ENCODE measurements around the gene HAND2.

HAND2 gene

GRCh38 chr4:173485164-173485563, 44.9 kb downstream of the HAND2 start:
- TF ChIP-seq POLR2AphosphoS5 (IDR thresholded peaks at IDR 0.05; ENCODE audit: low read depth, low read length) (no peak), SIN3A (IDR thresholded peaks at IDR 0.05; ENCODE audit: borderline replicate concordance, insufficient read depth, low read length) (no peak), REST (IDR thresholded peaks at IDR 0.05; ENCODE audit: insufficient read depth in 1 of 2, low read depth in 2 of 2, low read length in 2 of 2) (no peak), FOXP2 (optimal IDR thresholded peaks at IDR 0.05; ENCODE audit: borderline replicate concordance, extremely low read depth, extremely low read length, insufficient read depth) (no peak), TAF1 (IDR thresholded peaks at IDR 0.05; ENCODE audit: borderline replicate concordance, insufficient read depth, low read length) (no peak)

- TF ChIP-seq REST (IDR thresholded peaks at IDR 0.05; ENCODE audit: insufficient read depth in 1 of 2, low read depth in 2 of 2, low read length in 2 of 2), result no peak
- no peak for TF ChIP-seq SIN3A (IDR thresholded peaks at IDR 0.05; ENCODE audit: borderline replicate concordance, insufficient read depth, low read length)
- TF ChIP-seq POLR2AphosphoS5 (IDR thresholded peaks at IDR 0.05; ENCODE audit: low read depth, low read length), result no peak
- TF ChIP-seq TAF1 (IDR thresholded peaks at IDR 0.05; ENCODE audit: borderline replicate concordance, insufficient read depth, low read length), result no peak
- TF ChIP-seq FOXP2 (optimal IDR thresholded peaks at IDR 0.05; ENCODE audit: borderline replicate concordance, extremely low read depth, extremely low read length, insufficient read depth), result no peak
Observed at GRCh38 chr4:173482330-173482931, 47.6 kb downstream of the HAND2 start.

- TF ChIP-seq POLR2AphosphoS5 (IDR thresholded peaks at IDR 0.05; ENCODE audit: low read depth, low read length) (no peak), TAF1 (IDR thresholded peaks at IDR 0.05; ENCODE audit: borderline replicate concordance, insufficient read depth, low read length) (no peak), REST (IDR thresholded peaks at IDR 0.05; ENCODE audit: insufficient read depth in 1 of 2, low read depth in 2 of 2, low read length in 2 of 2) (no peak), FOXP2 (optimal IDR thresholded peaks at IDR 0.05; ENCODE audit: borderline replicate concordance, extremely low read depth, extremely low read length, insufficient read depth) (no peak), SIN3A (IDR thresholded peaks at IDR 0.05; ENCODE audit: borderline replicate concordance, insufficient read depth, low read length) (no peak)
Observed at GRCh38 chr4:173478913-173479283, 51.1 kb downstream of the HAND2 start.

- TF ChIP-seq TAF1 (IDR thresholded peaks at IDR 0.05; ENCODE audit: borderline replicate concordance, insufficient read depth, low read length) (no peak), FOXP2 (optimal IDR thresholded peaks at IDR 0.05; ENCODE audit: borderline replicate concordance, extremely low read depth, extremely low read length, insufficient read depth) (no peak), REST (IDR thresholded peaks at IDR 0.05; ENCODE audit: insufficient read depth in 1 of 2, low read depth in 2 of 2, low read length in 2 of 2) (no peak), SIN3A (IDR thresholded peaks at IDR 0.05; ENCODE audit: borderline replicate concordance, insufficient read depth, low read length) (no peak), POLR2AphosphoS5 (IDR thresholded peaks at IDR 0.05; ENCODE audit: low read depth, low read length) (no peak)
Observed at GRCh38 chr4:173478201-173478912, 51.7 kb downstream of the HAND2 start.

Measured in PFSK-1 (cell line).